Ovary (tissue), 9 donors: Measurements from ENCODE around the gene DEF6. TPM values are rescaled to one million over a fixed set of nuclear protein-coding genes. Genes with fewer than 3 reads are reported as not detected.

Experiments
- DNase-seq, 5 donors: peaks; one replicate each; pipeline ENCODE4 v3.0.0-alpha.2; 2019 to 2020
- H3K27ac ChIP-seq, 2 donors: fragments of 200-600 bp; one replicate each; pipeline versions ENCODE4 v1.5.1 to v1.8.0; 2019 to 2022
- H3K27me3 ChIP-seq: fragments of 200-600 bp; one replicate; pipeline ENCODE4 v1.8.0; 2022
- H3K36me3 ChIP-seq: fragments of 200-600 bp; sonication (generic); one replicate; pipeline ENCODE4 v1.5.1; 2019
- H3K4me1 ChIP-seq: one replicate; pipeline ENCODE4 v1.8.1; 2013; ENCODE audit warnings: mild to moderate bottlenecking, moderate library complexity; ENCODE audit not compliant: insufficient read depth
- H3K4me3 ChIP-seq: fragments of 200-600 bp; sonication (generic); one replicate; pipeline ENCODE4 v1.5.1; 2017
- H3K9me3 ChIP-seq, 2 donors: fragments of 200-600 bp in 1 of 2; sonication (generic) in 1 of 2; one replicate each; pipeline versions ENCODE4 v1.5.1 to v1.8.1; 2013 to 2019; ENCODE audit warnings: mild to moderate bottlenecking in 1 of 2, moderate library complexity in 1 of 2
- EP300 ChIP-seq: sonication (generic); formaldehyde crosslinking; IDR thresholded peaks from one replicate; pipeline ENCODE4 v1.6.1; 2017; ENCODE audit warnings: antibody characterized with exemption
- POLR2A ChIP-seq: fragments of 450-650 bp; IDR thresholded peaks from one replicate; pipeline ENCODE4 v1.6.1; 2017; ENCODE audit warnings: antibody characterized with exemption, mild to moderate bottlenecking, moderate library complexity
- WGBS, 3 donors: extraction: QIAGEN DNeasy Blood & Tissue Kit in 1 of 3; methylation state at CpG; one replicate each; pipeline versions ENCODE4 v1.1.5 to v1.1.7; 2013 to 2017; 5-methylcytosine and 5-hydroxymethylcytosine counted together
- intact Hi-C, 4 donors: fragments of 100-400 bp; cut with DNase I; formaldehyde crosslinking; loops; one replicate each; pipeline versions ENCODE4 v1.11.0 to v1.15.1; 2022 to 2023
- polyA plus RNA-seq, 2 donors: library from polyadenylated mRNA; stranded (reverse); fragments of 200-250 nt in 1 of 2; fragments of 350-450 nt in 1 of 2; fragmentation: Illumina TruSeq in 1 of 2; extraction: RNeasy Lipid Tissue Mini Kit (QIAGEN cat#74804) in 1 of 2; gene quantifications; one replicate each; pipeline ENCODE4 v1.2.3, GENCODE V29; 2013 to 2014
- total RNA-seq, 7 donors: library from RNA; depleted of rRNA in 2 of 7; stranded (reverse); fragments of >200 nt in 2 of 7; fragmentation: NEBNext Ultra II Directional in 3 of 7; extraction: Animal tissue kit (Norgen Biotek cat#: 25700) in 3 of 7; gene quantifications; one replicate each; pipeline versions ENCODE4 v1.1.0 to v1.2.4, GENCODE V29; 2016 to 2023
- TF ChIP-seq, protein P1 (sequence below), 3 donors: fragments of 450-650 bp in 2 of 3; fragments of 200-600 bp in 1 of 3; IDR thresholded peaks; one replicate each; pipeline versions ENCODE4 v1.5.1 to v1.8.0; 2016 to 2022; ENCODE audit warnings: antibody characterized with exemption in 3 of 3, mild to moderate bottlenecking in 1 of 3
- donor health status: DM: no; HTN: no; CAD: no; lungs with moderate emphysema.
- donor health status: DM: no; HTN: no; CAD: no.
- donor health status: Bipolar disorder and iron deficiency.
- donor health status: DM: yes; HTN: yes; CAD: no.
- donor health status: DM: no; HTN: no; CAD: no.
- donor health status: DM: yes; HTN: yes; CAD: no.

The DEF6 gene
- total and polyA plus RNA-seq, 9 donors, result 1.5 to 6.6 (median 2.9) TPM

DNA sequence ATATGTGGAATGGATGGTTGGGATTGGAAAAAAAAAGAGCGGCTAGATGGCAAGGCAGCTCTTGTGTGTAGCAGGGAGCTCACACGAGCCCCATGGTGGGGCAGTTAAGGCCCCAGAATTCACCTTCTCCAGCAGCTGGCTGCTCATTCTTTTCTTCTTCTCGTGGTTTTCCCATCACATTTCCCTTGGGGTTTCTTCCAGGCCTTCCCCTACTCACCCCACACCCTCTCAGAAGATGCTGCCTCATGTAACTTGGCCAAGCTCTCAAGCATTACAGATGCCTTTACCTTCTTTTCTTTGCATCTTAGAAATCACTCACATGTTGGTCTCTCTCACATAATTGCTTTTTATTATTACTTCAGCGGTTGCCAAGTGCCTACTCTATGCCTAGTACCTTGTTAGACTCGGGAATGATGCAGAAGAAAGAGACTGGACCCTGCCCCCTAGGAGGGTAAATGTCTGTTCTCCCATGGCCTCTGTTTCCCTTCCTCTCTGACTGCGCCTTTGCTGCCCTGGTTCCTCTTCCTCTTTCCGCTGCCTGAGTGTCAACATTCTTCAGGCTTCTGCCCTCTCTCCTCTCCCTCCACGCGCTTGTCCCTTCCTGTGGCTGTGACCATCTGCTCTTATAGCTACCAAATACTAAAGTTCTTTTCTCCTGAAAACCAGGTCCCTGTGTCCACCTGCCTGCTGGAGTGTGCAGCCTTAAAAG is 73.3 kb downstream of the DEF6 start:
- Histone ChIP-seq H3K9me3 (no peaks in the 10 kb centered on the region), H3K4me1 (peaks cover 7% of the 10 kb centered on the region), H3K4me3 (no peak overlapping the region), H3K36me3 (no peaks in the 10 kb centered on the region), H3K27me3 (no peaks in the 10 kb centered on the region), H3K27ac (no peak overlapping the region)
- TF ChIP-seq EP300, result no peak
- TF ChIP-seq POLR2A, result no peak
- TF ChIP-seq, protein P1, sequence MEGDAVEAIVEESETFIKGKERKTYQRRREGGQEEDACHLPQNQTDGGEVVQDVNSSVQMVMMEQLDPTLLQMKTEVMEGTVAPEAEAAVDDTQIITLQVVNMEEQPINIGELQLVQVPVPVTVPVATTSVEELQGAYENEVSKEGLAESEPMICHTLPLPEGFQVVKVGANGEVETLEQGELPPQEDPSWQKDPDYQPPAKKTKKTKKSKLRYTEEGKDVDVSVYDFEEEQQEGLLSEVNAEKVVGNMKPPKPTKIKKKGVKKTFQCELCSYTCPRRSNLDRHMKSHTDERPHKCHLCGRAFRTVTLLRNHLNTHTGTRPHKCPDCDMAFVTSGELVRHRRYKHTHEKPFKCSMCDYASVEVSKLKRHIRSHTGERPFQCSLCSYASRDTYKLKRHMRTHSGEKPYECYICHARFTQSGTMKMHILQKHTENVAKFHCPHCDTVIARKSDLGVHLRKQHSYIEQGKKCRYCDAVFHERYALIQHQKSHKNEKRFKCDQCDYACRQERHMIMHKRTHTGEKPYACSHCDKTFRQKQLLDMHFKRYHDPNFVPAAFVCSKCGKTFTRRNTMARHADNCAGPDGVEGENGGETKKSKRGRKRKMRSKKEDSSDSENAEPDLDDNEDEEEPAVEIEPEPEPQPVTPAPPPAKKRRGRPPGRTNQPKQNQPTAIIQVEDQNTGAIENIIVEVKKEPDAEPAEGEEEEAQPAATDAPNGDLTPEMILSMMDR (IDR thresholded peaks at IDR 0.05), result no peak
- intact Hi-C loops, result no loop called here
- 81 to 85% (median 82%) methylated on average over 9 of the region's 9 CpGs for WGBS, 3 donors
- DNase-seq, result no peak

Other genes starting within 250 kb of the DEF6 start
- gene TCP11, start 156.5 kb upstream of the DEF6 start, total RNA-seq, result under 1 TPM in 6 of 7 donors, not detected in 1; 0.18 to 0.61 (median 0.48) TPM
- gene TCP11, start 156.5 kb upstream of the DEF6 start, polyA plus RNA-seq, result under 1 TPM; 0.35 to 0.50 TPM
- gene SCUBE3, start 83.9 kb upstream of the DEF6 start, total RNA-seq, result under 1 TPM in 6 of 7 donors, not detected in 1; 0.11 to 0.46 (median 0.18) TPM
- 1 to 10 TPM in 1 of 2 donors, under 1 TPM in 1; 0.08 to 3.1 TPM for gene SCUBE3, start 83.9 kb upstream of the DEF6 start, polyA plus RNA-seq
- gene ZNF76, start 38.1 kb upstream of the DEF6 start, total RNA-seq, result 10 to 100 TPM; 36.0 to 55.0 (median 47.9) TPM
- gene ZNF76, start 38.1 kb upstream of the DEF6 start, polyA plus RNA-seq, result 10 to 100 TPM; 17.0 to 33.8 TPM
- gene PPARD, start 44.7 kb downstream of the DEF6 start, total RNA-seq, result 10 to 100 TPM in 6 of 7 donors, 1 to 10 TPM in 1; 7.9 to 55.9 (median 25.9) TPM
- gene PPARD, start 44.7 kb downstream of the DEF6 start, polyA plus RNA-seq, result 10 to 100 TPM in 1 of 2 donors, 1 to 10 TPM in 1; 8.2 to 22.3 TPM
- gene FANCE, start 154.5 kb downstream of the DEF6 start, total RNA-seq, result 10 to 100 TPM in 2 of 7 donors, 1 to 10 TPM in 5; 5.3 to 12.2 (median 9.3) TPM
- gene FANCE, start 154.5 kb downstream of the DEF6 start, polyA plus RNA-seq, result 1 to 10 TPM; 5.3 to 7.4 TPM
- gene RPL10A, start 170.6 kb downstream of the DEF6 start, total RNA-seq, result 1,000 to 10,000 TPM; 2,596 to 4,158 (median 3,059) TPM
- gene RPL10A, start 170.6 kb downstream of the DEF6 start, polyA plus RNA-seq, result 1,000 to 10,000 TPM; 3,198 to 5,052 TPM
- gene TEAD3, start 199.3 kb downstream of the DEF6 start, total RNA-seq, result 10 to 100 TPM; 15.7 to 63.1 (median 35.6) TPM
- gene TEAD3, start 199.3 kb downstream of the DEF6 start, polyA plus RNA-seq, result 10 to 100 TPM; 21.6 to 27.1 TPM
- gene TULP1, start 215.1 kb downstream of the DEF6 start, total RNA-seq, result 1 to 10 TPM in 1 of 7 donors, under 1 TPM in 3, not detected in 3; 0.17 to 1.1 (median 0.62) TPM
- under 1 TPM; 0.27 to 0.50 TPM for gene TULP1, start 215.1 kb downstream of the DEF6 start, polyA plus RNA-seq